BJ (cell line): Measurements from ENCODE around the gene RAB32. TPM values are rescaled to one million over a fixed set of nuclear protein-coding genes. Genes with fewer than 3 reads are reported as not detected.

ENCODE experiments used
- CTCF ChIA-PET: fragments of 350-600 bp; formaldehyde crosslinking; extraction: SDS; loops from one replicate; lab custom pipeline; 2021; ENCODE audit warnings: antibody characterized with exemption, inconsistent platforms; lab: Yijun Ruan, JAX
- POLR2A ChIA-PET: fragments of 300-600 bp; sonication (Branson Sonifier 250); formaldehyde crosslinking; extraction: SDS; loops from one replicate; lab custom pipeline; 2021; ENCODE audit warnings: antibody characterized with exemption; lab: Charles Lee
- DNase-seq: peaks from one replicate; pipeline ENCODE4 v3.0.0-alpha.2; 2011; ENCODE audit warnings: low read depth
- H3K27me3 ChIP-seq: 2 replicates; pipeline ENCODE4 v1.6.0; 2011; ENCODE audit warnings: low read length; ENCODE audit not compliant: control insufficient read depth, insufficient read depth
- H3K36me3 ChIP-seq: 2 replicates; pipeline ENCODE4 v1.5.1; 2011; ENCODE audit warnings: low read length; ENCODE audit not compliant: control insufficient read depth, insufficient read depth
- H3K4me3 ChIP-seq: 2 replicates; pipeline ENCODE4 v1.5.1; 2011; ENCODE audit warnings: low read depth, mild to moderate bottlenecking, control low read depth, low read length
- CTCF ChIP-seq: IDR thresholded peaks from 2 replicates; pipeline ENCODE4 v1.5.1; 2011; ENCODE audit warnings: low read depth, mild to moderate bottlenecking, control low read depth, inconsistent platforms, low read length, moderate library complexity; ENCODE audit not compliant: insufficient read depth
- polyA plus RNA-seq: library from polyadenylated mRNA; depleted of rRNA; stranded (reverse); fragments of >200 nt; gene quantifications from 2 replicates; pipeline ENCODE4 v1.2.3, GENCODE V29; 2011; rRNA removed

The RAB32 gene
- polyA plus RNA-seq, 1 experiment = 77.3 TPM

GRCh38 chr6:146601352-146601751 lies 57.7 kb downstream of the RAB32 start:
- ChIA-PET POLR2A (no interaction called here), CTCF (no interaction called here)
- no peak overlapping the region for H3K4me3 ChIP-seq
- H3K27me3 ChIP-seq = no peaks in the 10 kb centered on the region
- no peak for DNase-seq
- TF ChIP-seq CTCF = no peak
- no peaks in the 10 kb centered on the region for H3K36me3 ChIP-seq

GRCh38 chr6:146602526-146602925 lies 58.9 kb downstream of the RAB32 start:
- Histone ChIP-seq H3K4me3 (no peak overlapping the region), H3K27me3 (0 out of 2 replicates have a peak, but pooled peaks cover 1% of the 10 kb centered on the region), H3K36me3 (no peaks in the 10 kb centered on the region)
- CTCF ChIA-PET = no interaction called here
- POLR2A ChIA-PET = no interaction called here
- TF ChIP-seq CTCF = no peak
- DNase-seq = no peak

Other genes starting within 250 kb of the RAB32 start
- gene ADGB, start 55.1 kb downstream of the RAB32 start, polyA plus RNA-seq = not detected in 2 replicates